ENCODE measurements around the gene COG6.
A peak's percentile ranks its signal among the peaks of the same experiment; 100 is the strongest.

The COG6 gene

DNA sequence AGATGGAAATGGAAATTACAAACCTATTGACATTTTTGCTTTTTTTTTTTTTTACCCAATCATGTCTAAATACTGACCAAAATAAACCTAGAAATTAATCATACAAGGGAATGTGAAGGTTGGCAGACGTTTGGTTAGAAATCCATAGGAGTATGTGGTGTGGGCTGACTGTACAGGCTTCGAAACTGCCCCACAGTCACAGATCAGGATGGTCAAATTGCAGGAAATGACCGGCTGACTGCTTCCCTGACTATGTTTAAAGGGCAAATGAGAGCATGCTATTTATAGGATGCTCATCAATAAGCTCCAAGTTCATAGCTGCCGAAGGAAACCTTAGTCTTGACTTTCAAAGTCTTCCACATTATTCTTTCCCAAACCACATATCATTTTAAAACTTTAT is 118.4 kb downstream of the COG6 start:
- DNase-seq: no peak

DNA sequence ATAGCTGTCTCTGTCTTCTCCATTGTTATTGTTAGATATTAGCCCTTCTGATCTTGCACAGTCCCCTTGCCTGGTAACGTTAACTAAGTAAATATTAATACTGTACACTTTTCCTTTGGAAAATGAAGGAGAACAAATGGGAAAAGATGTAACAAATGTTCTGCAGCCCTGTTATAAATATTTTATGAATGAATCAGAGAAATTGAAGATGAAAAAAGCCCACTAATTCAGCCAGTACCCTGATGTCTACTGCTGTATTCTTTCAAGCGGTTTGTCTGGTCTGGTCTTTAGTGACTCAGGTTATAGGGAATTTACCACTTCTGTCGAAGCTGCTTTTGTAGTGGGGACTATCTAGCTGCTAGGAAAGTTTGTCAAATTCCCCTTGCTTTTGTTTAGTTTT is 121.0 kb downstream of the COG6 start:
- no peak for DNase-seq

DNA sequence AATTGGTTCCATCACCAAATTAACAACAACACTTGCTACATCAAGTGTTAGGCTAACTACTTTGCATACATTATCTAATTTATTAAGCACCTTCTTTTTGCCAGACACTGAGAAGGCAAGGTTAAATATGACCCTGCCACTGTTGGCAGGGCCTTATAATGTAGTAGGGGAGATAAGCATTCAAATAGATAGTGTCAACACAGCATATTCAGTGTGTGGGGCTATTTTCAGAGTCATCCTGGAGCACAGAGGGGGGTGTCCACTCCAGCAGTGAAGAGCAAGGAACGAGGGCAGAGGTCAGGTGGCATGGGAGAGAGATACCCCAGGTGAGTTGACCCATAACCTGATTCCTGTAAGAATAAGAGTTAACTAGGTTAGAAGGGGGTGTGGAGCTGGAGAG is 121.6 kb downstream of the COG6 start:
- DNase-seq: no peak

DNA sequence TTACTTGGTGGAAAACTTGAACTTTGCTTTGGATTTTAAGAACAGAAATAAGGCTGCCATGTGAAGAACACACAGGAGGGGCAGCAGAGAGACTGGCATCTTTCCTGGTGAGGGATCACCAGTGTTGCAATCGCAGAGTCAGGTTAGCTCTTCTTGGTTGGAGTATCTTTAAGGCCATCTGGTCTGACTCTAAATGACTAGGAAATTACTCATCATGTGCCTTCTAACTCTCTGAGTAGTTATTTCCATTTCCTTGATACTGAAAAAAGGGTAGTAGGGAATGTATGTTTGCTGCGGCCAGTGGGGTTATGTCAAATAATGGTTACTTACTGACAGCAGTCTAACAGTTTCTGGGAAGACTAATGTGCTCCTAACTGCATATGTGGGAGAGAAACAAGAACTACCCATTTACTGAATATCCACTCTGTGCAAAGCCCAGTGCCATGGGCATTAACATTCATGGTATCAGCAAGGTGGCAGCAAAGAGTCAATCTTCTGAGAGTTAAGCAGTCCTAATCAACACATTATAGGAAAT is 122.1 kb downstream of the COG6 start:
- DNase-seq: no peak

DNA sequence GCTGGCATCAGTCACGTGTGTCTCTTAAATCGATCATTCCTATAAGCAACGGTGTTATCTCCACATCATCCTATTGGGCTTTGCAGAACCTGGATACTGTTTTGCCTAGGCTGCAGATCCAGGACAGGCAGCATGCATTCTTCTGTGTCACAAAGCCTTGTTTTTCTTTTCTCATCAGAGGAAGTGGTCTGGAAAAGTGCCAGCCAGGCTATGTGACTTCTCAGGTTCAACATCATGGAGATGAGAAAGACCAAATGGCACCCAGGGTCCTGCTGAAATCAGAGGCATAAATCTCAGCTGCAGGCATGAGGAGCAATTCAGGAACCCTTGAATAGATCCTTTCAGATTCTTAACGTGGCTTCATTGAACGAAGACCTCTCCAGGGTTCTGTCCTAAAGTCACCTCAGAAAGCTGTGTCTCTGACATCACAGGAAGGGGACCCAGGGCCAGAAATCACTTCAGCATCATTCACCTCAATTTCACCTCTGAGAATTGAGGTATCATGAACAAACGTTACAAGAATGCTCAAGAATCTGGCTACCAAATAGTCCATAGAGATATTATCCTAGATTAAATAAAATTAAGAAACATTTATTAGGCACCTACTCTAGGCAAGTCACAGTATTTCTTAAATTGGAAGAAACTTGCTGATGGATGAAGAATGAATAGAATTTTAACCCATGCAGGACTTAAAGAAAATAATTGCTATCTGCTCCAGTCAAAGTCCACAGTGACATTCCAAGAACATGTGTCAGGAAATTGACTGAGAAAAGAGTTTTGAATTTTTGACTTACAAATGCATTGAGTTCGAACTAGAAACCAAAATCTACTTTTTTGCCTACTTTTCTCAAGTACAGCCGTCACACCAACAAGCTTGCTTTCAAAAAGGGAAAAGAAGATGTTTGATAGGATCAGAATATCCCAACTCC is 124.1 kb downstream of the COG6 start:
- no peak for DNase-seq

DNA sequence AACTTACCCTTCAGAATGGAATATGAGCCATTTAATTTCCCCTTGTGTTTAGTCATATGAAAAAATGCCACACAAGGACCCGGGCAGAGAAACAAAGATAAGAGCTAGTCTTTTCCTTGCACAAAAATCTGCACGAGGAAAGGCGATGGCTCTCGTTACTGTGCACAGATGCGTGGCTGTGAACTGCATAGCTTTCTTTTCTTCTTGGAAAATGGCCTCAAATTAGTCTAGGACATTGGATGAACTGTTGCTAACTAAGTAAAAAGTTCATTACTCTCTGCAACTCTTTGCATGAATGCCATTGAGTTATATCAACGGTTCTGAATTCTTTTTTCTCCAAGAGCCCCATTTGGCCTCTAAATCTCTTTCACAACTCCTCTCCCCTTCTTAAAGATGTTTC is 125.2 kb downstream of the COG6 start:
- no peak for DNase-seq

DNA sequence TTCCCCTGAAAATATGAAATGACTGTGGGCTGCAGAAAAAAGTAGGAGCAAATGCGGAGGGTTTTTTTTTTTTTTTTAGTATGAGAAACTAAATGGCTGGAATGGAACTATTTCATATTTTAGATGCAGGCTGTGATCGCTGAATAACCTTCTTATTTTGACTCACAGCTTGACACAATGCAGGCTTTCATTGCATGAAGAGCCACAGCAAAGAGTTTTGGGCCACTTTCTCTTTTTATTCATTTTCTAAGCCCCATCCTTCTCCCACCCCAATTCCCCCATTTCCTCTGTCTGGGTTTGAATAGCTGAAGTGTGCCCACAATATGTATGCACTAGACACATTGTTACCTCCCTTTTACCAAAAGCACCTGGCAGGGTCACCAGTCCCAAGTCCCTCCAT is 125.9 kb downstream of the COG6 start:
- DNase-seq: no peak

DNA sequence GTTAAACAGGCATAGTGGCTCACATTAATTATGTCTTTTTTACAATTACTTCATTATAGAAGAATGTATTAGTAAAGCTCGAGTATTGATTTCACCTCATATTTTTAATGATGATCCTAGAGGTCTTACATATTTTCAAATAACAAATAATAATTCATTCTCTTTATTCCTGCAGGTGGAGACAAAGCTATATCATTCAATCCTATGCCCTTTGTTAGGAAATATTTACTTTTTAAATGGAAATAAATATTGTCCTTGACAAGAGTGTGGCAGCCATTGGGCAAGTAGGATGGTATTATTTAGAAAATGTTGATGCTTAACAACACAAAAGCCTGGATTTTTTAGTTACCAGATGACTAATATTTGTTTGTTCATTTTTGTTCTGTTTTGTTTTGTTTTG is 127.6 kb downstream of the COG6 start:
- DNase-seq: no peak

DNA sequence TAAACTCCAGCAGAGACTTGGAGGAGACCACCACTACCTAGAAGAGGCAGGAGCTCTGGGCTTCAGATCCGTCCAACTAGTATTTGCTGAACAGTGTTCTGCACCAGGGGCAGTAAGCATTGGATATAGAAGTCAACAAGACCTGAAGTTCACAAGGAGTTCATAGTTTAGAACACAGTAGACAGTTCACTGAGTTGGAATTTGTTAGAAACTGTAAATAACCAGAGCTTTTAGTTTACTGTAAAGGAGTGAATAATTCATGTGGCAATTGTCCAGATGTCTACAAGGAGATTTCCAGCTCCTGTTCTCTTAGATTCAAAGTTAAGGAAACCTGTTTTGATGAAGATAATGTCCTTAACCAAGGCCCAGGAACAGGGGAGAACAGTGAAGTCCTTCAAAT is 128.9 kb downstream of the COG6 start:
- no peak for DNase-seq

DNA sequence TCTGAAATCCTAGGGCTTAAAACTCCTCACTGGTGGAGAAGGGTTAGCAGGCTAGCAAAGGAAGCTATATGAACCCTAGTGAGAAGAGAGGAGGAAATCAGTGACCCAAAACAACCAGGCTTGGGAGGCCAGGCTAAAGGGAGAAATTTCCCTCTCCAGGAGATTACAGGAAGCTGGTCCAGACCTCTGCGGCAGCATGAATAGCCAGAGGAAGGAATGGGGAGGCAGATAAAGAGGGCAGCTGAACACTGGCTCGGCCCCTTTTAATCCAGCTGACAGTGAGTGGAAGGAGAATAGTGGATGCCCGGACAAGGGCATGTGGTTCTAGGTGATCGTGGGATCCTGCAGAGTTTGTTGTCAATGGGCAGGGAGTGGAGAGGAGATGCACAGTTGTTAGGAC is 130.6 kb downstream of the COG6 start:
- no peak for DNase-seq

DNA sequence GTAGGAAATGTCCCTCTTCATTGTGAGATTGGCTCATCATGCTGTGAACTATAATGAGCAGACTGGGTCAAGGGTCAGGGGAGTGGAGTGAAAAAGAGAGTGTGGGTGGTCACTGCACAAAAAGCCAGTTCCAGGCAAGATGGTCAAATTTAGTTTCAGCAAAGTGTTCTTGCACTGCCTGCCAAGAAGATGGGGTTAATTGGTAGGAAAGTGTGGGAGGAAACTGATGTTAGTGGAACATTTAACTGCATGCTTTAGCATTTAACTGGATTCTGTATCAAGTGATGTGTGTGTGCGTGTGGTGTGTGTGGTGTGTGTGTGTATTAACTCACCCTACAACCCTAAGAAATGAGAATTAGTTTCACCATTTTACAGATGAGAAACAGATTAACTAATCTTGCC is 131.6 kb downstream of the COG6 start:
- no peak for DNase-seq

DNA sequence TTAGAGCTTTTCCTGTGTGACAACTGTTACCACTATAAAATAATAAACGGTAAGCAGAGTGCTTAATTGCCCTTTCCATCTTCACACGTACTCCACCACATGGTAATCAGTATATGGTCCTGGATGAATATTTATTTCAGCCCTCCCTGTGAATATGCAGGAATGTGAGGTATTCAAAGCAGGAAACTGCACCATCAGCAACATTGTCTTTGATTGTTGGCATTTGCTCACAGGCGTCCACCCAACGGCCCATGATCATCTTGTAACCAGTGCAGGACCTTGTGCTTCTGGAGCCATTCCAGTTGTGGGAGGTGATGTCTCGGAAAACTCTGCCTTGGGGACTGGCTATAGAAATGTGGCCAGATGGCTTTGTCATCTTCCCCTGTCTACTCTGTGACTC is 132.6 kb downstream of the COG6 start:
- no peak for DNase-seq

DNA sequence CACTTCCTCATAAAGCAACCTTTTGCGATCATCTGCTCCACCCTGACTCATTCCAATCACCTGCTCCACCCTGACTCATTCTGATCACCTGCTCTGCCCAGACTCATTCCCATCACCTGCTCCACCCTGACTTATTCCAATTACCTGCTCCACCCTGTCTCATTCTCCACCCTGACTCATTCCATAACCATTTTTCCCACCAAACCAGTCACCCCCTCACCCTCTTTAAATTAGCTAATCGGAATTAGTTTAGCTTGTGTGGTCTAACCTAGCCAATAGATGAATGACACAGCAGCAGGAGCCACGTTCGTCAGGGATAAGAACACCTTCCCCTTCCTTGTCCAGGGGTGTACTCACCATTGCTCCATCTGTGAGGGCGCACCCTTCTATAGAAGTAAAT is 134.0 kb downstream of the COG6 start:
- DNase-seq: peak; percentile 77
